ENCODE data around the gene ATL1. TPM values are rescaled to one million over a fixed set of nuclear protein-coding genes. Genes with fewer than 3 reads are reported as not detected.

The ATL1 gene
- total and polyA plus RNA-seq, 2 of the 8 experiments (the other 6 are each of a cell fraction or from before 2014, with no cell fraction given) = 4.0 to 5.9 TPM

DNA sequence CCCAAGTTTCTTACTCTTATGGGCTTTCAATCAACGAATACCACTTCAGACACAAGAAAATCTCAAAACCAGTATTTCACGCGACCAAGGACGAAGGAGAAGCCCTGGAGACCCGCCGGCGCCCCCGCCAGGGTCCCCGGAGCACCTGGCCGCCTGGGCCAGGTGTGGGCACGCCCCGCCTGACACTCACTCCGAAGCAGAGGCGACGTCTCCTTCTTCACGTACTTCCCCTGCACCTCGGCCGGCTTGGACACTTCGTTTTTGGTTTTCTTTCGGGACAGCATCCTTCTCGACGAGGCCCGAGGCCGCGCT, 107.7 kb downstream of the ATL1 start (continued):
- TF ChIP-seq, protein P1, sequence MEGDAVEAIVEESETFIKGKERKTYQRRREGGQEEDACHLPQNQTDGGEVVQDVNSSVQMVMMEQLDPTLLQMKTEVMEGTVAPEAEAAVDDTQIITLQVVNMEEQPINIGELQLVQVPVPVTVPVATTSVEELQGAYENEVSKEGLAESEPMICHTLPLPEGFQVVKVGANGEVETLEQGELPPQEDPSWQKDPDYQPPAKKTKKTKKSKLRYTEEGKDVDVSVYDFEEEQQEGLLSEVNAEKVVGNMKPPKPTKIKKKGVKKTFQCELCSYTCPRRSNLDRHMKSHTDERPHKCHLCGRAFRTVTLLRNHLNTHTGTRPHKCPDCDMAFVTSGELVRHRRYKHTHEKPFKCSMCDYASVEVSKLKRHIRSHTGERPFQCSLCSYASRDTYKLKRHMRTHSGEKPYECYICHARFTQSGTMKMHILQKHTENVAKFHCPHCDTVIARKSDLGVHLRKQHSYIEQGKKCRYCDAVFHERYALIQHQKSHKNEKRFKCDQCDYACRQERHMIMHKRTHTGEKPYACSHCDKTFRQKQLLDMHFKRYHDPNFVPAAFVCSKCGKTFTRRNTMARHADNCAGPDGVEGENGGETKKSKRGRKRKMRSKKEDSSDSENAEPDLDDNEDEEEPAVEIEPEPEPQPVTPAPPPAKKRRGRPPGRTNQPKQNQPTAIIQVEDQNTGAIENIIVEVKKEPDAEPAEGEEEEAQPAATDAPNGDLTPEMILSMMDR (IDR thresholded peaks at IDR 0.05; ENCODE audit: control extremely low read depth in 1 of 3, insufficient read depth in 1 of 3, low read depth in 1 of 3, low read length in 3 of 3) = peak in 1 of 3 experiments; percentile 24; a peak in 1 of 4 replicates
- TF ChIP-seq SP4 (IDR thresholded peaks at IDR 0.05; ENCODE audit: low read length) (no peak), RNF2 (IDR thresholded peaks at IDR 0.05; ENCODE audit: borderline replicate concordance, low read depth, low read length, missing control alignments, poor library complexity, severe bottlenecking) (no peak), GTF2F1 (IDR thresholded peaks at IDR 0.05; ENCODE audit: borderline replicate concordance, low read depth, low read length) (no peak), YY1 (IDR thresholded peaks at IDR 0.05; ENCODE audit: low read depth, low read length) (no peak), MAFK (IDR thresholded peaks at IDR 0.05; ENCODE audit: low read depth, low read length) (no peak), HDAC6 (IDR thresholded peaks at IDR 0.05; ENCODE audit: low read depth, low read length) (no peak), CHD2 (IDR thresholded peaks at IDR 0.05; ENCODE audit: low read length) (no peak), SIX5 (IDR thresholded peaks at IDR 0.05; ENCODE audit: low read depth, low read length) (no peak), POLR2A (IDR thresholded peaks at IDR 0.05; ENCODE audit: control extremely low read depth in 1 of 2, low read depth in 2 of 2, low read length in 2 of 2) (no peak), MAX (IDR thresholded peaks at IDR 0.05) (peak; percentile 39; the same call in 1 of the 2 replicates)
- TF ChIP-seq, protein P2, sequence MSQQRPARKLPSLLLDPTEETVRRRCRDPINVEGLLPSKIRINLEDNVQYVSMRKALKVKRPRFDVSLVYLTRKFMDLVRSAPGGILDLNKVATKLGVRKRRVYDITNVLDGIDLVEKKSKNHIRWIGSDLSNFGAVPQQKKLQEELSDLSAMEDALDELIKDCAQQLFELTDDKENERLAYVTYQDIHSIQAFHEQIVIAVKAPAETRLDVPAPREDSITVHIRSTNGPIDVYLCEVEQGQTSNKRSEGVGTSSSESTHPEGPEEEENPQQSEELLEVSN (IDR thresholded peaks at IDR 0.05) = no peak; the same call in 1 of the 2 replicates

All from H1 (cell line).